HUES6 (cell line): ENCODE results near the gene HTR3A.

ENCODE experiments used
- H3K27ac ChIP-seq: 2 replicates; pipeline ENCODE4 v1.7.0; 2013; ENCODE audit warnings: low read depth, mild to moderate bottlenecking, low read length, inconsistent platforms
- H3K27me3 ChIP-seq: 2 replicates; pipeline ENCODE4 v1.6.1; 2013; ENCODE audit warnings: low read length; ENCODE audit not compliant: control insufficient read depth, insufficient read depth
- H3K36me3 ChIP-seq: 2 replicates; pipeline ENCODE4 v1.6.1; 2013; ENCODE audit warnings: low read length; ENCODE audit not compliant: control insufficient read depth, insufficient read depth
- H3K4me1 ChIP-seq: 2 replicates; pipeline ENCODE4 v1.6.1; 2013; ENCODE audit warnings: low read length; ENCODE audit not compliant: control insufficient read depth, insufficient read depth
- H3K4me3 ChIP-seq: 2 replicates; pipeline ENCODE4 v1.5.1; 2013; ENCODE audit warnings: low read depth, low read length
- H3K9ac ChIP-seq: one replicate; pipeline ENCODE4 v1.6.1; 2013; ENCODE audit warnings: mild to moderate bottlenecking, low read length
- H3K9me3 ChIP-seq: 2 replicates; pipeline ENCODE4 v1.6.1; 2013; ENCODE audit warnings: low read depth, low read length; ENCODE audit not compliant: control insufficient read depth, insufficient read depth

Gene HTR3A

GRCh38 chr11:113949891-113950290, 25.0 kb upstream of the HTR3A start:
- Histone ChIP-seq H3K27ac (0 out of 2 replicates have a peak overlapping the region, but pooled peaks have one; percentile 39), H3K27me3 (no peaks in the 10 kb centered on the region), H3K9me3 (no peaks in the 10 kb centered on the region), H3K9ac (no peak overlapping the region), H3K36me3 (no peaks in the 10 kb centered on the region), H3K4me3 (no peak overlapping the region), H3K4me1 (peaks cover 25% of the 10 kb centered on the region)

GRCh38 chr11:113951537-113951936, 23.4 kb upstream of the HTR3A start:
- H3K9me3 ChIP-seq, result no peaks in the 10 kb centered on the region
- no peaks in the 10 kb centered on the region for H3K27me3 ChIP-seq
- no peak overlapping the region for H3K4me3 ChIP-seq
- no peak overlapping the region for H3K27ac ChIP-seq
- peaks cover 25% of the 10 kb centered on the region for H3K4me1 ChIP-seq
- H3K9ac ChIP-seq, result no peak overlapping the region
- no peaks in the 10 kb centered on the region for H3K36me3 ChIP-seq

GRCh38 chr11:113952070-113952469, 22.8 kb upstream of the HTR3A start:
- H3K27ac ChIP-seq, result no peak overlapping the region
- H3K9ac ChIP-seq, result no peak overlapping the region
- no peak overlapping the region for H3K4me3 ChIP-seq
- H3K9me3 ChIP-seq, result no peaks in the 10 kb centered on the region
- H3K36me3 ChIP-seq, result no peaks in the 10 kb centered on the region
- H3K4me1 ChIP-seq, result peaks cover 29% of the 10 kb centered on the region
- H3K27me3 ChIP-seq, result no peaks in the 10 kb centered on the region

GRCh38 chr11:113952588-113952987, 22.3 kb upstream of the HTR3A start:
- no peaks in the 10 kb centered on the region for H3K9me3 ChIP-seq
- H3K36me3 ChIP-seq, result no peaks in the 10 kb centered on the region
- no peak overlapping the region for H3K9ac ChIP-seq
- no peaks in the 10 kb centered on the region for H3K27me3 ChIP-seq
- no peak overlapping the region for H3K4me3 ChIP-seq
- no peak overlapping the region for H3K27ac ChIP-seq
- peaks cover 34% of the 10 kb centered on the region for H3K4me1 ChIP-seq

- Histone ChIP-seq H3K9me3 (no peaks in the 10 kb centered on the region), H3K4me1 (peaks cover 49% of the 10 kb centered on the region), H3K36me3 (no peaks in the 10 kb centered on the region), H3K27me3 (no peaks in the 10 kb centered on the region), H3K9ac (no peak overlapping the region), H3K27ac (no peak overlapping the region), H3K4me3 (no peak overlapping the region)
Observed at GRCh38 chr11:113954235-113954634, 20.7 kb upstream of the HTR3A start.

GRCh38 chr11:113956986-113957385, 17.9 kb upstream of the HTR3A start:
- Histone ChIP-seq H3K27me3 (no peaks in the 10 kb centered on the region), H3K4me3 (no peak overlapping the region), H3K36me3 (no peaks in the 10 kb centered on the region), H3K27ac (no peak overlapping the region), H3K9me3 (no peaks in the 10 kb centered on the region), H3K9ac (no peak overlapping the region), H3K4me1 (peaks cover 43% of the 10 kb centered on the region)

GRCh38 chr11:113960702-113961330, 14.1 kb upstream of the HTR3A start:
- no peaks in the 10 kb centered on the region for H3K27me3 ChIP-seq
- H3K27ac ChIP-seq, result no peak overlapping the region
- no peak overlapping the region for H3K4me3 ChIP-seq
- no peaks in the 10 kb centered on the region for H3K36me3 ChIP-seq
- H3K4me1 ChIP-seq, result peaks cover 42% of the 10 kb centered on the region
- no peak overlapping the region for H3K9ac ChIP-seq
- no peaks in the 10 kb centered on the region for H3K9me3 ChIP-seq

- Histone ChIP-seq H3K4me1 (peaks cover 7% of the 10 kb centered on the region; the same call in 1 of the 2 replicates), H3K4me3 (no peak overlapping the region), H3K9ac (no peak overlapping the region), H3K27ac (no peak overlapping the region), H3K27me3 (no peaks in the 10 kb centered on the region), H3K36me3 (no peaks in the 10 kb centered on the region), H3K9me3 (no peaks in the 10 kb centered on the region)
Observed at GRCh38 chr11:113967361-113967760, 7.5 kb upstream of the HTR3A start.

GRCh38 chr11:113971506-113972195, 3.3 kb upstream of the HTR3A start:
- Histone ChIP-seq H3K36me3 (no peaks in the 10 kb centered on the region), H3K27ac (no peak overlapping the region)

GRCh38 chr11:113977071-113977490, 2.2 kb downstream of the HTR3A start:
- no peaks in the 10 kb centered on the region for H3K9me3 ChIP-seq
- no peak overlapping the region for H3K4me3 ChIP-seq
- H3K36me3 ChIP-seq, result no peaks in the 10 kb centered on the region
- peaks cover 17% of the 10 kb centered on the region for H3K4me1 ChIP-seq
- H3K9ac ChIP-seq, result no peak overlapping the region
- H3K27ac ChIP-seq, result no peak overlapping the region
- H3K27me3 ChIP-seq, result peaks cover 10% of the 10 kb centered on the region; the same call in 1 of the 2 replicates

More at GRCh38 chr11:113971506-113972195, 3.3 kb upstream of the HTR3A start:
- no peak overlapping the region for H3K4me3 ChIP-seq
- H3K4me1 ChIP-seq, result peaks cover 17% of the 10 kb centered on the region
- peaks cover 3% of the 10 kb centered on the region; the same call in 1 of the 2 replicates for H3K27me3 ChIP-seq
- H3K9ac ChIP-seq, result no peak overlapping the region
- H3K9me3 ChIP-seq, result no peaks in the 10 kb centered on the region

GRCh38 chr11:113977701-113978100, 2.8 kb downstream of the HTR3A start:
- no peak overlapping the region for H3K27ac ChIP-seq
- H3K36me3 ChIP-seq, result no peaks in the 10 kb centered on the region
- peaks cover 17% of the 10 kb centered on the region for H3K4me1 ChIP-seq
- H3K4me3 ChIP-seq, result no peak overlapping the region
- peaks cover 10% of the 10 kb centered on the region; the same call in 1 of the 2 replicates for H3K27me3 ChIP-seq
- H3K9ac ChIP-seq, result no peak overlapping the region
- no peaks in the 10 kb centered on the region for H3K9me3 ChIP-seq
